Measurements from ENCODE around the gene PHEX.

DNA sequence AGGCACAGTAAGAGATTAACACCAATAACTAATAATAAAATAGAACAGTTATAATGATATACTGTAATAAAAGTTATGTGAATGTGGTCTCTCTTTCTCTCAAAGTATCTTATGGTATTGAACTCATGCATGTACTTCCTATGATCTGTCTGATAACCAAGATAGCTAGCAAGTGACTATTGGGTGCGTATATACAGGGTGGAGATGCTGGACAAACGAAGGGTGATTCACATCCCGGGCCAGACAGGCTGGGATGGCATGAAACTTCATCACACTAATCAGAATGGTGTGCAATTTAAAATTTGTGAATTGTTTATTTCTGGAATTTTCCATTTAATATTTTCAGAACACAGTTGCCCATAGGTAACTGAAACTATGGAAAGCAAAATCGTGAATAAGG, 96.8 kb downstream of the PHEX start:
- TF ChIP-seq, protein P1, sequence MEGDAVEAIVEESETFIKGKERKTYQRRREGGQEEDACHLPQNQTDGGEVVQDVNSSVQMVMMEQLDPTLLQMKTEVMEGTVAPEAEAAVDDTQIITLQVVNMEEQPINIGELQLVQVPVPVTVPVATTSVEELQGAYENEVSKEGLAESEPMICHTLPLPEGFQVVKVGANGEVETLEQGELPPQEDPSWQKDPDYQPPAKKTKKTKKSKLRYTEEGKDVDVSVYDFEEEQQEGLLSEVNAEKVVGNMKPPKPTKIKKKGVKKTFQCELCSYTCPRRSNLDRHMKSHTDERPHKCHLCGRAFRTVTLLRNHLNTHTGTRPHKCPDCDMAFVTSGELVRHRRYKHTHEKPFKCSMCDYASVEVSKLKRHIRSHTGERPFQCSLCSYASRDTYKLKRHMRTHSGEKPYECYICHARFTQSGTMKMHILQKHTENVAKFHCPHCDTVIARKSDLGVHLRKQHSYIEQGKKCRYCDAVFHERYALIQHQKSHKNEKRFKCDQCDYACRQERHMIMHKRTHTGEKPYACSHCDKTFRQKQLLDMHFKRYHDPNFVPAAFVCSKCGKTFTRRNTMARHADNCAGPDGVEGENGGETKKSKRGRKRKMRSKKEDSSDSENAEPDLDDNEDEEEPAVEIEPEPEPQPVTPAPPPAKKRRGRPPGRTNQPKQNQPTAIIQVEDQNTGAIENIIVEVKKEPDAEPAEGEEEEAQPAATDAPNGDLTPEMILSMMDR (IDR thresholded peaks at IDR 0.05), result no peak
- TF ChIP-seq POLR2A (IDR thresholded peaks at IDR 0.05), result no peak
